Hepatocyte (in vitro differentiated cells): Measurements from ENCODE around the gene CLDN15.
"Not testable (repeated sequence)": the region's sequence is repeated elsewhere in the genome, so short reads cannot be mapped to it uniquely, and the experiment has no call there.

ENCODE experiments used
- CTCF ChIP-seq: fragments of 200-600 bp; sonication (generic); IDR thresholded peaks from 2 replicates; pipeline ENCODE4 v1.5.1; 2016; ENCODE audit warnings: antibody characterized with exemption, mild to moderate bottlenecking; ENCODE audit not compliant: poor library complexity
- EZH2 ChIP-seq: fragments of 200-600 bp; sonication (generic); IDR thresholded peaks from 2 replicates; pipeline ENCODE4 v1.6.1; 2016; ENCODE audit warnings: antibody characterized with exemption, mild to moderate bottlenecking, borderline replicate concordance
- EZH2phosphoT487 ChIP-seq: fragments of 200-600 bp; sonication (generic); IDR thresholded peaks from one replicate; pipeline ENCODE4 v1.6.1; 2018; ENCODE audit warnings: antibody characterized with exemption, mild to moderate bottlenecking, low read depth, moderate library complexity; ENCODE audit not compliant: unreplicated experiment, severe bottlenecking

GRCh38 chr7:101285880-101286279 is 48.3 kb upstream of the CLDN15 start:
- TF ChIP-seq CTCF, EZH2, EZH2phosphoT487: not testable (repeated sequence)
